CMK (cell line): Measurements from ENCODE around the gene ERAP2.
"Not testable (repeated sequence)": the region's sequence is repeated elsewhere in the genome, so short reads cannot be mapped to it uniquely, and the experiment has no call there.

Source experiments
- DNase-seq: peaks from one replicate; pipeline ENCODE4 v3.0.0-alpha.2; 2010; ENCODE audit warnings: low read depth

The ERAP2 gene

GRCh38 chr5:96876292-96876850, at the start of gene ERAP2:
ERAP2 (plus strand) TSS chr5:96876500; CDS start chr5:96879686, 3,186 bp downstream.
- DNase-seq: no peak

GRCh38 chr5:96829297-96829696, 47.0 kb upstream of the ERAP2 start:
- no peak for DNase-seq

- no peak for DNase-seq
Observed at GRCh38 chr5:96834016-96834415, 42.3 kb upstream of the ERAP2 start.

- no peak for DNase-seq
Observed at GRCh38 chr5:96835791-96836191, 40.5 kb upstream of the ERAP2 start.

- DNase-seq: no peak
Observed at GRCh38 chr5:96836817-96837216, 39.5 kb upstream of the ERAP2 start.

GRCh38 chr5:96837303-96837702, 39.0 kb upstream of the ERAP2 start:
- DNase-seq: no peak

- no peak for DNase-seq
Observed at GRCh38 chr5:96838201-96839070, 37.9 kb upstream of the ERAP2 start.

GRCh38 chr5:96839071-96839592, 37.2 kb upstream of the ERAP2 start:
- DNase-seq: no peak

- not testable (repeated sequence) for DNase-seq
Observed at GRCh38 chr5:96841931-96842330, 34.4 kb upstream of the ERAP2 start.

- DNase-seq: no peak
Observed at GRCh38 chr5:96843140-96843539, 33.2 kb upstream of the ERAP2 start.

GRCh38 chr5:96844481-96844990, 31.8 kb upstream of the ERAP2 start:
- DNase-seq: no peak

- DNase-seq: no peak
Observed at GRCh38 chr5:96851312-96852062, 24.8 kb upstream of the ERAP2 start.

GRCh38 chr5:96852759-96853158, 23.5 kb upstream of the ERAP2 start:
- DNase-seq: no peak

- DNase-seq: no peak
Observed at GRCh38 chr5:96854067-96854466, 22.2 kb upstream of the ERAP2 start.

GRCh38 chr5:96855031-96855872, 21.0 kb upstream of the ERAP2 start:
- no peak for DNase-seq

- no peak for DNase-seq
Observed at GRCh38 chr5:96856371-96856770, 19.9 kb upstream of the ERAP2 start.

GRCh38 chr5:96857454-96857853, 18.8 kb upstream of the ERAP2 start:
- no peak for DNase-seq

- no peak for DNase-seq
Observed at GRCh38 chr5:96857924-96858323, 18.4 kb upstream of the ERAP2 start.

- no peak for DNase-seq
Observed at GRCh38 chr5:96859375-96859774, 16.9 kb upstream of the ERAP2 start.

GRCh38 chr5:96861076-96861475, 15.2 kb upstream of the ERAP2 start:
- DNase-seq: no peak

GRCh38 chr5:96863114-96863513, 13.2 kb upstream of the ERAP2 start:
- no peak for DNase-seq
